SK-N-MC (cell line): ENCODE data around the gene CIRBP.

ENCODE experiments used
- DNase-seq: peaks from one replicate; pipeline ENCODE4 v3.0.0-alpha.2; 2011; ENCODE audit warnings: low read depth, low spot score
- H3K27ac ChIP-seq: fragments of 200-600 bp; sonication (generic); 2 replicates; pipeline ENCODE4 v1.5.1; 2016; ENCODE audit warnings: mixed run types
- H3K36me3 ChIP-seq: fragments of 200-600 bp; sonication (generic); 2 replicates; pipeline ENCODE4 v1.6.1; 2017; ENCODE audit warnings: antibody characterized with exemption, low read length, mixed read lengths; ENCODE audit not compliant: insufficient read depth
- H3K4me3 ChIP-seq: fragments of 200-600 bp; sonication (generic); 2 replicates; pipeline ENCODE4 v1.5.1; 2016
- H3K9ac ChIP-seq: fragments of 200-600 bp; sonication (generic); 2 replicates; pipeline ENCODE4 v1.8.0; 2017; ENCODE audit warnings: mixed run types, mixed read lengths; ENCODE audit not compliant: insufficient read length
- H3K9me3 ChIP-seq: fragments of 200-600 bp; sonication (generic); 2 replicates; pipeline ENCODE4 v1.6.1; 2017; ENCODE audit warnings: low read depth, mild to moderate bottlenecking, antibody characterized with exemption, low read length, moderate library complexity, mixed read lengths
- EZH2 ChIP-seq: fragments of 200-600 bp; sonication (generic); IDR thresholded peaks from one replicate; pipeline ENCODE4 v1.6.1; 2017; ENCODE audit warnings: antibody characterized with exemption
- FOXP2 ChIP-seq: optimal IDR thresholded peaks from 2 replicates; pipeline ENCODE3; 2011; ENCODE audit warnings: mild to moderate bottlenecking, moderate library complexity; ENCODE audit not compliant: insufficient read depth; ENCODE audit errors: extremely low read length, control extremely low read depth
- POLR2AphosphoS5 ChIP-seq: IDR thresholded peaks from 2 replicates; pipeline ENCODE4 v1.6.1; 2012; ENCODE audit warnings: mild to moderate bottlenecking, low read depth, low read length, borderline replicate concordance

CIRBP gene

GRCh38 chr19:1257475-1258162 is 11.5 kb upstream of the CIRBP start:
- DNase-seq = no peak
- H3K9me3 ChIP-seq = no peaks in the 10 kb centered on the region
- H3K27ac ChIP-seq = peak overlapping the region; percentile 91
- no peak for TF ChIP-seq EZH2
- TF ChIP-seq POLR2AphosphoS5 = no peak
- H3K9ac ChIP-seq = peak overlapping the region; percentile 15
- no peak overlapping the region for H3K4me3 ChIP-seq
- peaks cover 41% of the 10 kb centered on the region for H3K36me3 ChIP-seq

- H3K4me3 ChIP-seq = no peak overlapping the region
- H3K36me3 ChIP-seq = peaks cover 41% of the 10 kb centered on the region
- H3K27ac ChIP-seq = peak overlapping the region; percentile 91
- TF ChIP-seq FOXP2 = no peak
- TF ChIP-seq EZH2 = no peak
- peak; percentile 37; the same call in 1 of the 2 replicates for TF ChIP-seq POLR2AphosphoS5
- H3K9me3 ChIP-seq = no peaks in the 10 kb centered on the region
- DNase-seq = no peak
- H3K9ac ChIP-seq = peak overlapping the region; percentile 15
These were observed 11.0 kb upstream of the CIRBP start for GRCh38 chr19:1258163-1258492.

DNA sequence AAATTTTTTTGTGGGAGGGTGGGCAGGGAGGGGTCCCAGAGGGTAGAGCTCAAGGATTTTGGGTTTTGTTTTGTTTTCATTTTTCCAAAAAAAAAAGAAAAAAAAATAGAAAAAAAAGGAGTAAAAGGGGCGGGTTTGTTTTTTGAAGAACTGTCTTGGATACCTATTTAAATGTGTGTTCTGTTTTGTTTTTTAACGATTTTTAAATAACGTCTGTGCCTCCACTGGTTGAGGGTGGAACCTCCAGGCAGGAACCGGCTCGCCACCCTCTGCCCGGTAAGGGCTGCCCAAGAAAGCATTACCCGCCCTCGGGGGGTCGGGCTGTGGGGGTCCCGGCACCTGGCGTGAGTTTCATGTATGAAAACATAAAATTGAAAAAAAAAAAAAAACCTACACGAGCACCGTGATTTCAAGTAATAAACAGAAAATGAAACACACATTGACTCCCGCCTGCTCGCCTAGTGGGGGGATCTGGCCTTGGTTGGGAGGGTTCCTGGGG is 10.4 kb upstream of the CIRBP start:
- Histone ChIP-seq H3K27ac (peak overlapping the region; percentile 91), H3K9ac (peak overlapping the region; percentile 26), H3K4me3 (peak overlapping the region; percentile 51; the same call in 1 of the 2 replicates), H3K9me3 (no peaks in the 10 kb centered on the region), H3K36me3 (peaks cover 35% of the 10 kb centered on the region)
- no peak for TF ChIP-seq EZH2
- TF ChIP-seq POLR2AphosphoS5 = no peak
- TF ChIP-seq FOXP2 = no peak
- no peak for DNase-seq

DNA sequence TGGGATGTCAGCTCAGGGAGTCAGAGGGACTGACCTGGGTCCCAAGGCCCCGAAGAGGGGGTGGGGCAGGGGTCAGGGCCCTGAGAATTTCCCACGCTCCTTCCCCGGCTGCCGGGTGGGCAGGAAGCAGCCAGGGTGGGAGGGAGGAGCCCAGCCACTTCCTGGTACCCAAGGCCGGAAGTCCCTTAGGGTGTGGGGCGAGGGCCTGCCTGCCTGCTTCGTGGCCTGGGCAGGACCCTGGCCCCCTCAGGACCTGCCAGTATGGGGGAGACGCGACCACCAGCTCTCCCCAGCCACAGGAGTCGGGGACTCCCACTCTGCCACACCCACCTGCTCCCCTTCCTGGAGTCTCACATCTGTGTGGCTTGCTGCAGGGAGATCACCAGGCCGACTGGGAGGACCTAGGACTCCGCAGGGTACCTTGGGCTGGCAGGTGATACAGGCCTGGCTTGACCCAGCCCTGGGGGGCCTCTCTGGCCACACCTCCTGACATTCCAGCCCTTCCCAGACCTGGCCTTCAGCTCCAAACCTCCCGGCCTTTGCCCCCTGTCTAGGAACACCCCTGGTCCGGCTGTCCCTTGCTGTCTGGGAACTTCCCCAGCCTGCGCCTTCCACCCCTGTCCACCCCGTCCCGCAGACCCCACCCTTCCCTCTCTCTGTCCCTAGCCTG is 9.8 kb upstream of the CIRBP start:
- Histone ChIP-seq H3K27ac (peak overlapping the region; percentile 91), H3K36me3 (peaks cover 29% of the 10 kb centered on the region), H3K4me3 (peak overlapping the region; percentile 51; the same call in 1 of the 2 replicates), H3K9ac (no peak overlapping the region), H3K9me3 (no peaks in the 10 kb centered on the region)
- no peak for DNase-seq
- TF ChIP-seq FOXP2 = no peak
- TF ChIP-seq EZH2 = no peak
- TF ChIP-seq POLR2AphosphoS5 = peak; percentile 76

GRCh38 chr19:1259876-1260748 is 9.0 kb upstream of the CIRBP start:
- TF ChIP-seq EZH2 = no peak
- TF ChIP-seq FOXP2 = no peak
- no peak for TF ChIP-seq POLR2AphosphoS5
- Histone ChIP-seq H3K36me3 (peaks cover 21% of the 10 kb centered on the region), H3K27ac (peak overlapping the region; percentile 91), H3K9ac (no peak overlapping the region), H3K9me3 (no peaks in the 10 kb centered on the region), H3K4me3 (peak overlapping the region; percentile 61)
- no peak for DNase-seq

DNA sequence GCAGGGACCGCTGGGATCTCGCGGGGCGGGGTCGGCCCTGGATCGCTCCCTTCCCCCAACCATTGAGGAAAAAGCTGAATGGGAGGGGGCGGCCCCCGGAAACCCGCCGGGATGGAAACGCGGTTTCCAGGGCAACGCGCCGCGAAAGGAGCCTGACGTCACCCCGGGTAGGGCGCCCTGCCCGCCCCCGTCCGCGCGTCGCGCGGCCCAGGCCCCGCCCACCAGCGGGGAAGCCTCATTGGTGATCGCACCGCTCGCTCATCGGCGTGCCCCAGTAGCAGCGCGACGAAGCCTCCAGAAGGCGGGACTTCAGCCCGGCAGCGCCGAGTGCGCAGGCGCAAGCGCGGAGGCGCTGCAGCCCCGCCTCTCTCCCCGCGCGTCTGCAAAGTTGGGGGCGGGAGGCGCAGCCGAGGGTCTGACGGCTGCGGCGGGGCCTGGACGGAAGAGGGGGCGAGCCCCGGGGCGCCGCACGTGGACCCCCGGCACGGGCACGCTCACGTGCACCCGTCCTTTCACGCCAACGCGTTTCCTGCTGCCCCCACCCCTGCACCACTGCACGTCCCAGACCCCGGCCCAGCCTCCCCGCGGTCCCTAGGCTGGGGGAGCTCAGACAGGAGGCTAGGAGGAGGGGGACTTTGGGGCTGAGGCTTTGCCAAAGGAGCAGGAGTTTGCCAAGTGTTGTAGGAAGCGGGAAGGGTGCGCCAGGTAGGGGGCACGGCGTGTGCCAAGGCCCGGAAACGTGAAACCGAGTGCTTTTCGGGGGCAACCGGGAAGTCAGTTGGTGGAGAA is 8.2 kb upstream of the CIRBP start:
- peak overlapping the region; percentile 75 for H3K9ac ChIP-seq
- peak overlapping the region; percentile 76 for H3K27ac ChIP-seq
- H3K4me3 ChIP-seq = peak overlapping the region; percentile 94
- no peak for DNase-seq
- peaks cover 13% of the 10 kb centered on the region for H3K36me3 ChIP-seq
- TF ChIP-seq EZH2 = no peak
- peak; percentile 61; the same call in 1 of the 2 replicates for TF ChIP-seq POLR2AphosphoS5
- no peaks in the 10 kb centered on the region for H3K9me3 ChIP-seq

- H3K36me3 ChIP-seq = peaks cover 11% of the 10 kb centered on the region
- peak overlapping the region; percentile 76 for H3K27ac ChIP-seq
- peak overlapping the region; percentile 75 for H3K9ac ChIP-seq
- peak overlapping the region; percentile 94 for H3K4me3 ChIP-seq
- no peak for DNase-seq
- H3K9me3 ChIP-seq = no peaks in the 10 kb centered on the region
- TF ChIP-seq POLR2AphosphoS5 = no peak
- TF ChIP-seq EZH2 = no peak
- TF ChIP-seq FOXP2 = no peak
These were observed 7.7 kb upstream of the CIRBP start for GRCh38 chr19:1261538-1261797.
